Measurements from ENCODE around the gene B4GALNT4. TPM values are rescaled to one million over a fixed set of nuclear protein-coding genes. Genes with fewer than 3 reads are reported as not detected.
"Not testable (repeated sequence)": the region's sequence is repeated elsewhere in the genome, so short reads cannot be mapped to it uniquely, and the experiment has no call there.

B4GALNT4 gene
- total and polyA plus RNA-seq, 2 of the 4 experiments (the other 2 are of a cell fraction): 5.2 to 38.6 TPM

GRCh38 chr11:400241-400689 lies 31.0 kb downstream of the B4GALNT4 start:
- Histone ChIP-seq H3K23ac (ENCODE audit: low read depth, low read length) (no peak overlapping the region), H3K4ac (ENCODE audit: low read depth, low read length) (no peak overlapping the region), H2BK20ac (ENCODE audit: low read depth, low read length) (no peak overlapping the region), H4K5ac (ENCODE audit: low read depth, low read length) (no peak overlapping the region), H2AFZ (replicated peaks; ENCODE audit: low read length, poor library complexity) (no peak overlapping the region), H4K8ac (ENCODE audit: low read depth in 2 of 2, low read length in 2 of 2) (no peak overlapping the region), H3K18ac (ENCODE audit: low read depth, low read length) (no peak overlapping the region), H2AK5ac (ENCODE audit: low read depth, low read length) (no peak overlapping the region), H3K9ac (ENCODE audit: low read depth, low read length) (no peak overlapping the region), H3K9me3 (ENCODE audit: control insufficient read depth, insufficient read depth, low read length) (peaks cover 5% of the 10 kb centered on the region; the same call in 1 of the 2 replicates), H3K14ac (replicated peaks; ENCODE audit: low read depth, low read length) (no peak overlapping the region), H3K9me1 (ENCODE audit: insufficient read depth, low read length) (peaks cover 2% of the 10 kb centered on the region; the same call in 1 of the 2 replicates), H3K36me3 (ENCODE audit: control insufficient read depth, insufficient read depth, low read length) (no peaks in the 10 kb centered on the region), H3K4me2 (ENCODE audit: low read depth, low read length) (no peak overlapping the region), H3K27me3 (ENCODE audit: control insufficient read depth, insufficient read depth, low read length) (peaks cover 16% of the 10 kb centered on the region), H3K4me1 (ENCODE audit: control insufficient read depth, insufficient read depth, low read length) (peaks cover 4% of the 10 kb centered on the region), H2AK9ac (replicated peaks; ENCODE audit: low read depth, low read length, poor library complexity) (no peak overlapping the region), H3K4me3 (ENCODE audit: insufficient read depth, low read depth, low read length) (no peak overlapping the region), H2BK15ac (ENCODE audit: low read depth, low read length) (no peak overlapping the region), H4K91ac (ENCODE audit: insufficient read depth, low read depth, low read length) (no peak overlapping the region), H2BK5ac (ENCODE audit: low read depth, low read length, poor library complexity, severe bottlenecking) (no peak overlapping the region), H2BK120ac (ENCODE audit: low read depth, low read length) (no peak overlapping the region), H3K79me1 (ENCODE audit: low read depth in 1 of 2, low read length in 2 of 2) (no peaks in the 10 kb centered on the region), H4K20me1 (ENCODE audit: insufficient read depth, low read length) (no peaks in the 10 kb centered on the region), H3K27ac (ENCODE audit: insufficient read depth, low read length) (no peak overlapping the region), H3K56ac (ENCODE audit: extremely low read depth, insufficient read depth, low read length) (no peak overlapping the region)
- no peak for ATAC-seq (ENCODE audit: low read depth)
- intact Hi-C loops (cut with micrococcal nuclease) (no loop called here), in situ Hi-C loops (cut with MboI; ENCODE audit: low sequenced_read_pairs) (no loop called here), dilution Hi-C loops (cut with HindIII; ENCODE audit: low sequenced_read_pairs, unreplicated experiment) (no loop called here)
- BruUV-seq (replicated peaks): no TSS peak
- 55% methylated on average over 40 of the region's 50 CpGs; no CpG with 5 or more reads in 1 of the 2 experiments for WGBS, 2 experiments (ENCODE audit: extremely low coverage in 2 of 2, insufficient read length in 1 of 2)
- CTCF ChIA-PET: no interaction called here
- POLR2A ChIA-PET (ENCODE audit: unreplicated experiment): no interaction called here
- DNase-seq: no peak
- TF ChIP-seq MXI1 (IDR thresholded peaks at IDR 0.05; ENCODE audit: borderline replicate concordance, low read depth, low read length) (no peak), BHLHE40 (IDR thresholded peaks at IDR 0.05; ENCODE audit: low read depth, low read length) (no peak), POLR2A (IDR thresholded peaks at IDR 0.05; ENCODE audit: low read depth, low read length) (no peak)

DNA sequence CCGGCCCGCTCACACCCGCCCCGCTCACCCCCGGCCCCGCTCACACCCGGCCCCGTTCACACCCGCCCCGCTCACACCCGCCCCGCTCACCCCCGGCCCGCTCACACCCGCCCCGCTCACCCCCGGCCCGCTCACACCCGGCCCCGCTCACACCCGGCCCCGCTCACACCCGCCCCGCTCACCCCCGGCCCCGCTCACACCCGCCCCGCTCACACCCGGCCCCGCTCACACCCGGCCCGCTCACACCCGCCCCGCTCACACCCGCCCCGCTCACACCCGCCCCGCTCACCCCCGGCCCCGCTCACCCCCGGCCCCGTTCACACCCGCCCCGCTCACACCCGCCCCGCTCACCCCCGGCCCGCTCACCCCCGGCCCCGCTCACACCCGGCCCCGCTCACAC lies 31.9 kb downstream of the B4GALNT4 start:
- H3K27ac ChIP-seq (ENCODE audit: insufficient read depth, low read length); H2BK15ac ChIP-seq (ENCODE audit: low read depth, low read length); H4K20me1 ChIP-seq (ENCODE audit: insufficient read depth, low read length); H2BK120ac ChIP-seq (ENCODE audit: low read depth, low read length); H3K4me1 ChIP-seq (ENCODE audit: control insufficient read depth, insufficient read depth, low read length); H3K4ac ChIP-seq (ENCODE audit: low read depth, low read length); H3K18ac ChIP-seq (ENCODE audit: low read depth, low read length); H3K23ac ChIP-seq (ENCODE audit: low read depth, low read length); intact Hi-C loops (cut with micrococcal nuclease); H4K5ac ChIP-seq (ENCODE audit: low read depth, low read length); H3K4me2 ChIP-seq (ENCODE audit: low read depth, low read length); H2AFZ ChIP-seq (replicated peaks; ENCODE audit: low read length, poor library complexity); H2BK20ac ChIP-seq (ENCODE audit: low read depth, low read length); H4K8ac ChIP-seq (ENCODE audit: low read depth in 2 of 2, low read length in 2 of 2); H3K14ac ChIP-seq (replicated peaks; ENCODE audit: low read depth, low read length); dilution Hi-C loops (cut with HindIII; ENCODE audit: low sequenced_read_pairs, unreplicated experiment); ATAC-seq (ENCODE audit: low read depth); H2AK5ac ChIP-seq (ENCODE audit: low read depth, low read length); H3K9me3 ChIP-seq (ENCODE audit: control insufficient read depth, insufficient read depth, low read length); H3K56ac ChIP-seq (ENCODE audit: extremely low read depth, insufficient read depth, low read length); POLR2A ChIA-PET (ENCODE audit: unreplicated experiment); H2AK9ac ChIP-seq (replicated peaks; ENCODE audit: low read depth, low read length, poor library complexity); H2BK5ac ChIP-seq (ENCODE audit: low read depth, low read length, poor library complexity, severe bottlenecking); H3K9me1 ChIP-seq (ENCODE audit: insufficient read depth, low read length); H3K9ac ChIP-seq (ENCODE audit: low read depth, low read length); H4K91ac ChIP-seq (ENCODE audit: insufficient read depth, low read depth, low read length); H3K36me3 ChIP-seq (ENCODE audit: control insufficient read depth, insufficient read depth, low read length); H3K79me1 ChIP-seq (ENCODE audit: low read depth in 1 of 2, low read length in 2 of 2); H3K4me3 ChIP-seq (ENCODE audit: insufficient read depth, low read depth, low read length); CTCF ChIA-PET; BruUV-seq (replicated peaks); DNase-seq; in situ Hi-C loops (cut with MboI; ENCODE audit: low sequenced_read_pairs): not testable (repeated sequence)
- no CpG with 5 or more reads among the region's 52 CpGs for whole genome bisulfite sequencing, 2 experiments (ENCODE audit: extremely low coverage in 2 of 2, insufficient read length in 1 of 2)
- peaks cover 16% of the 10 kb centered on the region for H3K27me3 ChIP-seq (ENCODE audit: control insufficient read depth, insufficient read depth, low read length)
